ENCODE results near the gene NELFA. TPM values are rescaled to one million over a fixed set of nuclear protein-coding genes. Genes with fewer than 3 reads are reported as not detected.
A peak's percentile ranks its signal among the peaks of the same experiment; 100 is the strongest.

The NELFA gene
- total RNA-seq, result 10 to 100 TPM; 14.1 to 22.0 (median 18.4) TPM

DNA sequence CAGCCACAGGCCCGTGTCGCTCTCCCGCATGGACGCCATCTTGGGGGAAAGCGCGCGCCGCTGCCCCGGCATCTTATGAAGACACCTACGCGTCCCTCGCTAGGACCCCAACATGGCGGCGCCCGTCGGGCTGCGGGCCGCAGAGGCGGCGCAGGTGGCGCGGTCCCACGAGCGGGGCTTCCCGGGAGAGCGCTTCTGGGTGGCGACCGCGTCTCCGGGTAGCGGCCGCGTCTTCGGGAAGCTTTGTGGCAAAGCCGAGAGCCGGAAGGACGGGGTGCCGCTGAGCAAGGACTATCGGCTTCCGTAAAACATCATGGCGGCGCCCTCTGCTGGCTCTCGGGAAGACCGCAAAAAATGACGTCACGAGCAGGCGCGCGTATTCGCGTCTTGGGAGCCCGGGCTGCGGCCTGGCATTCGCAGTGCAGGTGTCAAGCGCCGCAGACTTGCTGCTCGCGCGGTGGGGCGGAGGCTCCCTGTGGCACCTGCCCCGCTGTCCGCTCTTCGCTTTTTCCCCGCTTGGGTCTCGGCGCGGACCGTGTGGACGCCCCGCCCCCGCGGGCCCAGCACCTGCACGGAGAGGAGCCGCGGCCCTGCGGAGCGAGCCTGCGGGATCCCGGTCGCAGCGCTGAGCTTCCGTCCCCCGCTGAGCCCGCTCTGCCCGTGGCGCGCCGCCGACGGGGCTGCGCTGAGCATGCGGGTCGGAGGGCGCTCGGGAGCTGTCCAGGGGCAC, at the start of gene NELFA:
NELFA (minus strand) TSS at position 54 of the 730 bp plus-strand sequence; CDS start at position 39, 15 bp downstream.
- Histone ChIP-seq H3K4me1 (no peaks in the 10 kb centered on the region), H3K27ac (peak within 1 kb of the TSS; percentile 99), H3K27me3 (no peaks in the 10 kb centered on the region), H3K9me3 (no peaks in the 10 kb centered on the region), H3K4me3 (peak within 1 kb of the TSS; percentile 98 to 99 (median 98)), H3K36me3 (no peaks in the 10 kb centered on the region)
- TF ChIP-seq POLR2A (IDR thresholded peaks at IDR 0.05), result no peak
- TF ChIP-seq POLR2AphosphoS5 (IDR thresholded peaks at IDR 0.05), result peak; percentile 63 to 78 (median 75)
- TF ChIP-seq, protein P1, sequence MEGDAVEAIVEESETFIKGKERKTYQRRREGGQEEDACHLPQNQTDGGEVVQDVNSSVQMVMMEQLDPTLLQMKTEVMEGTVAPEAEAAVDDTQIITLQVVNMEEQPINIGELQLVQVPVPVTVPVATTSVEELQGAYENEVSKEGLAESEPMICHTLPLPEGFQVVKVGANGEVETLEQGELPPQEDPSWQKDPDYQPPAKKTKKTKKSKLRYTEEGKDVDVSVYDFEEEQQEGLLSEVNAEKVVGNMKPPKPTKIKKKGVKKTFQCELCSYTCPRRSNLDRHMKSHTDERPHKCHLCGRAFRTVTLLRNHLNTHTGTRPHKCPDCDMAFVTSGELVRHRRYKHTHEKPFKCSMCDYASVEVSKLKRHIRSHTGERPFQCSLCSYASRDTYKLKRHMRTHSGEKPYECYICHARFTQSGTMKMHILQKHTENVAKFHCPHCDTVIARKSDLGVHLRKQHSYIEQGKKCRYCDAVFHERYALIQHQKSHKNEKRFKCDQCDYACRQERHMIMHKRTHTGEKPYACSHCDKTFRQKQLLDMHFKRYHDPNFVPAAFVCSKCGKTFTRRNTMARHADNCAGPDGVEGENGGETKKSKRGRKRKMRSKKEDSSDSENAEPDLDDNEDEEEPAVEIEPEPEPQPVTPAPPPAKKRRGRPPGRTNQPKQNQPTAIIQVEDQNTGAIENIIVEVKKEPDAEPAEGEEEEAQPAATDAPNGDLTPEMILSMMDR (IDR thresholded peaks at IDR 0.05), result peak; percentile 53 to 71 (median 55)
- intact Hi-C loops (cut with DNase I; ENCODE audit: low total_unique reads), result no loop called here
- DNase-seq (ENCODE audit: low spot score in 2 of 2), result peak; percentile 93 to 94

DNA sequence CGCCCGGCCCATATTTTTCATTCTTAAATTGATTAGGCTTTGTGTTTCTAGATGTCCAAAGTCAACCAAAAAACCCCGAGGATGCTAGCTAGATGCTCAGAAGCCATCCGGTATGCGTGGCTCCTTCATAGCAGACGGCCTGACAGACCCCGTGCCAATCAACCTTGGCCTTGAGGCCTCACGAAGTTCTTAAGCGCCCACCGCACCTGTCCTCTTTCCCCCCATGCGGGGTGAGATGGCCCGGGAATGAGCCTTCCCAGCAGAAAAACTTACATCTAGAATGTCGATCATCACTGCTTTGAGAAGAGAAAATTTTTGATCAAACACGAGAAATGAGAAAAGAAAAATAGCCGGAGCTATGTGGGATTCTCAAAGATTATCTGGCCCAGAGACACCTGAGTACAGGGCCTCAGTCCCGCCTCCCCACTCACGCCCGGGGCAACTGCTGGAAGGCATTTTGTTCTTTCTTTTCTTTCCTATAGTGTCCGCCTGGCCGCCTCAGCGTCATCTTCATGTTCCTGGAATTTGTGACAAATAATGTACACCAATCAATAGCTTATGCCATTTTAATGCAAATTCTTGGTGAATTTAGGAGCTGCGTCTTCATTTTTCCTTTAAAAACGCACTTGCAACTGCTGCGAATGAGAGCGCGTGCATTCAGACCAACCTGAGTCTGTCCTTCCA, 48.8 kb upstream of the NELFA start:
- Histone ChIP-seq H3K4me3 (no peak overlapping the region), H3K4me1 (peaks cover 0 to 2% of the 10 kb centered on the region in 2 donors), H3K27me3 (peaks cover 16 to 41% of the 10 kb centered on the region in 2 donors), H3K27ac (no peak overlapping the region), H3K9me3 (no peaks in the 10 kb centered on the region), H3K36me3 (no peaks in the 10 kb centered on the region)
- TF ChIP-seq POLR2AphosphoS5 (IDR thresholded peaks at IDR 0.05) (no peak), POLR2A (IDR thresholded peaks at IDR 0.05) (no peak)
- TF ChIP-seq, protein P1 (IDR thresholded peaks at IDR 0.05), result no peak
- intact Hi-C loops (cut with DNase I; ENCODE audit: low total_unique reads), result no loop called here
- no peak for DNase-seq (ENCODE audit: low spot score in 2 of 2)

DNA sequence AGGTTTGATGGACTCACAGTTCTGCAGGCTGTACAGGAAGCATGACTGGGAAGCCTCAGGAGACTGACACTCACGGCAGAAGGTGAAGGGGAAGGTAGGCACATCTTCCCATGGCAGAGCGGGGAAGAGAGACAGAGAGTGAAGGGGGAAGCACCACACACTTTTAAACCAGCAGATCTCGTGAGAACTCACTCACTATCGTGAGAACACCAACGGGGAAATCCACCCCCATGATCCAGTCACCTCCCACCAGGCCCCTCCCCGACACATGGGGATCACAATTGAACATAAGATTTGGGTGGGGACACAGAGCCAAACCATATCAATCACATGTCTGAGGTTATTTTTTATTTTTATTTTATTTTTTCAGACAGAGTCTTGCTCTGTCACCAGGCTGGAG, 45.4 kb upstream of the NELFA start:
- H3K4me3 ChIP-seq, result no peak overlapping the region
- no peaks in the 10 kb centered on the region for H3K9me3 ChIP-seq
- no peak for TF ChIP-seq POLR2AphosphoS5 (IDR thresholded peaks at IDR 0.05)
- TF ChIP-seq, protein P1 (IDR thresholded peaks at IDR 0.05), result no peak
- no peak for TF ChIP-seq POLR2A (IDR thresholded peaks at IDR 0.05)
- peaks cover 6 to 24% of the 10 kb centered on the region in 2 donors for H3K27me3 ChIP-seq
- intact Hi-C loops (cut with DNase I; ENCODE audit: low total_unique reads), result no loop called here
- DNase-seq (ENCODE audit: low spot score in 2 of 2), result no peak
- H3K4me1 ChIP-seq, result peaks cover 0 to 2% of the 10 kb centered on the region in 2 donors
- H3K27ac ChIP-seq, result no peak overlapping the region
- H3K36me3 ChIP-seq, result no peaks in the 10 kb centered on the region

DNA sequence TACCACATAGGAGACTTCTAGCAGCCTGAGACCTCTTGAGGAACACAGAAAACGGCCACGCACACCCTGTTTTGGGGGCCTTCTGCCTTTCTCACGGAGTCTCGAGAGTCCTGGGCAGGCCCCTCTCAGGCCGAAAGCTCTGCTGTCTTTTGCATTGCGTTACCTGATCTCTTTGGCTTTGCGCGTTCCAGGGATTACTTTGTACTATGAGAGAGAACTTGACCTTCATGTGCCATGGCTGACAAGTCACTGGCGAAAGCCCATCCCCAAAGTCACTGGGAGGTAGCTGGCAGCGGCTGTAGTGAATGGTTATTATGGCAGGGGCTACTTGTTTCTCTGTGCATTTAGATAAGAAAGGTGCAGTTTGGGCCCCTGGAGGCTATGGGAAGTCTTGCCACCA, 42.3 kb upstream of the NELFA start:
- no peaks in the 10 kb centered on the region for H3K4me1 ChIP-seq
- no peak overlapping the region for H3K27ac ChIP-seq
- intact Hi-C loops (cut with DNase I; ENCODE audit: low total_unique reads), result no loop called here
- no peaks in the 10 kb centered on the region for H3K9me3 ChIP-seq
- H3K27me3 ChIP-seq, result peaks cover 0 to 29% of the 10 kb centered on the region in 2 donors
- H3K4me3 ChIP-seq, result no peak overlapping the region
- TF ChIP-seq, protein P1 (IDR thresholded peaks at IDR 0.05), result no peak
- no peak for TF ChIP-seq POLR2AphosphoS5 (IDR thresholded peaks at IDR 0.05)
- no peak for TF ChIP-seq POLR2A (IDR thresholded peaks at IDR 0.05)
- no peak for DNase-seq (ENCODE audit: low spot score in 2 of 2)
- H3K36me3 ChIP-seq, result no peaks in the 10 kb centered on the region

DNA sequence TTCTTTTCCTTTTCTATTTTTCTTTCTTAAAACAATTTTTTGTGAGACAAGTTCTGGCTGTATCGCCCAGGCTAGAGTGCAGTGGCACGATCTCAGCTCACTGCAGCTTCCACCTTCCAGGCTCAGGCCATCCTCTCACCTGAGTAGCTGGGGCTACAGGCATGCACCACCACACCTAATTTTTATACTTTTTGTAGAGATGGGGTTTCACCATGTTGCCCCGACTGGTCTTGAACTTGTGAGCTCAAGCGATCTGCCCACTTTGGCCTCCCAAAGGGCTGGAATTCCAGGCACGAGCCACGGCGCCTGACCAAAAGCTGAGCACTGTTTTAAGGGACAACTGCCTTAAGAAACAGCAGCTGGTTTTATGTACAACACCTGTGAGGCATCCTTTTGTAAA, 41.0 kb upstream of the NELFA start:
- H3K27me3 ChIP-seq, result peaks cover 0 to 29% of the 10 kb centered on the region in 2 donors
- no peak for DNase-seq (ENCODE audit: low spot score in 2 of 2)

More for the DNA sequence above, 41.0 kb upstream of the NELFA start:
- Histone ChIP-seq H3K4me3 (no peak overlapping the region), H3K36me3 (no peaks in the 10 kb centered on the region), H3K9me3 (no peaks in the 10 kb centered on the region), H3K27ac (no peak overlapping the region), H3K4me1 (no peaks in the 10 kb centered on the region)
- intact Hi-C loops (cut with DNase I; ENCODE audit: low total_unique reads), result no loop called here
- TF ChIP-seq POLR2AphosphoS5 (IDR thresholded peaks at IDR 0.05), result no peak
- TF ChIP-seq, protein P1 (IDR thresholded peaks at IDR 0.05), result no peak
- TF ChIP-seq POLR2A (IDR thresholded peaks at IDR 0.05), result no peak

Data from breast epithelium (tissue), 4 donors.